CD8-positive, alpha-beta memory T cell (primary cell): ENCODE results near the gene STEAP1. TPM values are rescaled to one million over a fixed set of nuclear protein-coding genes. Genes with fewer than 3 reads are reported as not detected.

Experiments used
- CTCF ChIA-PET: fragments of 350-600 bp; sonication (Branson Sonifier 250); formaldehyde crosslinking; loops from one replicate; lab custom pipeline; 2021; ENCODE audit warnings: antibody characterized with exemption; lab: Charles Lee
- POLR2A ChIA-PET: fragments of 350-600 bp; sonication (Branson Sonifier 250); formaldehyde crosslinking; loops from one replicate; lab custom pipeline; 2021; ENCODE audit warnings: antibody characterized with exemption; lab: Charles Lee
- DNase-seq, 5 donors: peaks; one replicate each; pipeline versions ENCODE4 v3.0.0 to v3.0.0-alpha.2; 2020 to 2022; ENCODE audit warnings: mixed read lengths in 1 of 5
- H3K27ac ChIP-seq: one replicate; pipeline ENCODE4 v1.7.0; 2013; ENCODE audit warnings: low read depth, mild to moderate bottlenecking, low read length, moderate library complexity
- H3K27me3 ChIP-seq: 2 replicates; pipeline ENCODE4 v1.7.0; 2013; ENCODE audit warnings: low read length, mild to moderate bottlenecking; ENCODE audit not compliant: insufficient read depth, poor library complexity, severe bottlenecking
- H3K36me3 ChIP-seq: 2 replicates; pipeline ENCODE4 v1.7.0; 2013; ENCODE audit warnings: mild to moderate bottlenecking, low read length, moderate library complexity; ENCODE audit not compliant: insufficient read depth
- H3K4me1 ChIP-seq: 2 replicates; pipeline ENCODE4 v1.7.0; 2013; ENCODE audit warnings: mild to moderate bottlenecking, low read length, moderate library complexity; ENCODE audit not compliant: insufficient read depth
- H3K4me3 ChIP-seq: 2 replicates; pipeline ENCODE4 v1.7.0; 2013; ENCODE audit warnings: mild to moderate bottlenecking, low read length
- H3K9me3 ChIP-seq: 2 replicates; pipeline ENCODE4 v1.7.0; 2013; ENCODE audit warnings: mild to moderate bottlenecking, low read length
- H3K27ac Mint-ChIP-seq, 8 donors: one replicate each; pipeline ENCODE4 v1.8.0; 2020 to 2021; ENCODE audit warnings: mixed read lengths in 8 of 8, mild to moderate bottlenecking in 6 of 8, inconsistent platforms in 3 of 8, moderate library complexity in 3 of 8
- H3K27me3 Mint-ChIP-seq, 2 donors: one replicate each; pipeline ENCODE4 v1.8.0; 2020 to 2021; ENCODE audit warnings: mixed read lengths in 2 of 2, mild to moderate bottlenecking in 1 of 2, moderate library complexity in 1 of 2
- H3K36me3 Mint-ChIP-seq, 3 donors: one replicate each; pipeline ENCODE4 v1.8.0; 2020 to 2021; ENCODE audit warnings: mixed read lengths in 3 of 3, inconsistent platforms in 1 of 3, mild to moderate bottlenecking in 1 of 3
- H3K4me1 Mint-ChIP-seq, 3 donors: one replicate each; pipeline ENCODE4 v1.8.0; 2020 to 2021; ENCODE audit warnings: mixed read lengths in 3 of 3, inconsistent platforms in 1 of 3, mild to moderate bottlenecking in 1 of 3
- H3K4me3 Mint-ChIP-seq, 7 donors: one replicate each; pipeline ENCODE4 v1.8.0; 2020 to 2021; ENCODE audit warnings: mixed read lengths in 7 of 7, mild to moderate bottlenecking in 6 of 7, moderate library complexity in 4 of 7, inconsistent platforms in 2 of 7
- H3K9me3 Mint-ChIP-seq, 5 donors: one replicate each; pipeline ENCODE4 v1.8.0; 2020 to 2022; ENCODE audit warnings: mixed read lengths in 5 of 5, mild to moderate bottlenecking in 3 of 5, moderate library complexity in 2 of 5, inconsistent platforms in 1 of 5
- polyA plus RNA-seq: library from polyadenylated mRNA; unstranded; fragments of 300-500 nt; fragmentation: Illumina TruSeq; gene quantifications from one replicate; pipeline ENCODE4 v1.2.3, GENCODE V29; 2021
- total RNA-seq, 2 experiments: library from RNA; stranded (reverse); gene quantifications; one replicate each; pipeline ENCODE4 v1.2.3, GENCODE V29; 2021

Gene STEAP1
- total and polyA plus RNA-seq, 3 experiments from 2014 or later, result not detected

GRCh38 chr7:90190995-90191394 is 36.7 kb downstream of the STEAP1 start:
- H3K36me3 ChIP-seq, result no peaks in the 10 kb centered on the region
- no peak overlapping the region for H3K27ac Mint-ChIP-seq
- no peak overlapping the region for H3K4me3 Mint-ChIP-seq
- CTCF ChIA-PET, result no interaction called here
- peaks cover 6 to 24% (median 10%) of the 10 kb centered on the region in 5 donors for H3K9me3 Mint-ChIP-seq
- peaks cover 0 to 6% of the 10 kb centered on the region in 2 donors for H3K27me3 Mint-ChIP-seq
- H3K4me1 ChIP-seq, result no peaks in the 10 kb centered on the region
- POLR2A ChIA-PET, result no interaction called here
- H3K36me3 Mint-ChIP-seq, result peaks cover 0 to 11% (median 0%) of the 10 kb centered on the region in 3 donors
- no peaks in the 10 kb centered on the region for H3K4me1 Mint-ChIP-seq
- H3K9me3 ChIP-seq, result no peaks in the 10 kb centered on the region
- H3K4me3 ChIP-seq, result no peak overlapping the region
- no peak for DNase-seq
- no peaks in the 10 kb centered on the region for H3K27me3 ChIP-seq
- no peak overlapping the region for H3K27ac ChIP-seq

GRCh38 chr7:90191648-90192047 is 37.4 kb downstream of the STEAP1 start:
- Histone ChIP-seq H3K27ac (no peak overlapping the region), H3K4me1 (no peaks in the 10 kb centered on the region), H3K9me3 (no peaks in the 10 kb centered on the region), H3K4me3 (no peak overlapping the region), H3K36me3 (no peaks in the 10 kb centered on the region), H3K27me3 (no peaks in the 10 kb centered on the region)
- Mint-ChIP-seq H3K9me3 (peaks cover 6 to 24% (median 10%) of the 10 kb centered on the region in 5 donors), H3K4me1 (no peaks in the 10 kb centered on the region), H3K4me3 (no peak overlapping the region), H3K36me3 (peaks cover 0 to 11% (median 0%) of the 10 kb centered on the region in 3 donors), H3K27ac (no peak overlapping the region), H3K27me3 (peaks cover 0 to 8% of the 10 kb centered on the region in 2 donors)
- no peak for DNase-seq
- ChIA-PET CTCF (no interaction called here), POLR2A (no interaction called here)

GRCh38 chr7:90192876-90193750 is 38.8 kb downstream of the STEAP1 start:
- no peak overlapping the region for H3K27ac ChIP-seq
- ChIA-PET POLR2A (no interaction called here), CTCF (interaction anchor here (0.7 kb wide), 1 partner anchor 26 kb away, joined by 3 read pairs; no protein-coding TSS in a partner anchor)
- Mint-ChIP-seq H3K9me3 (peaks cover 6 to 24% (median 10%) of the 10 kb centered on the region in 5 donors), H3K4me1 (no peaks in the 10 kb centered on the region), H3K27ac (no peak overlapping the region), H3K36me3 (peaks cover 0 to 11% (median 0%) of the 10 kb centered on the region in 3 donors), H3K27me3 (peaks cover 0 to 8% of the 10 kb centered on the region in 2 donors), H3K4me3 (no peak overlapping the region)
- no peaks in the 10 kb centered on the region for H3K4me1 ChIP-seq
- no peaks in the 10 kb centered on the region for H3K36me3 ChIP-seq
- no peaks in the 10 kb centered on the region for H3K9me3 ChIP-seq
- no peak for DNase-seq
- H3K27me3 ChIP-seq, result no peaks in the 10 kb centered on the region
- H3K4me3 ChIP-seq, result no peak overlapping the region

GRCh38 chr7:90194911-90195809 is 40.9 kb downstream of the STEAP1 start:
- Mint-ChIP-seq H3K27ac (no peak overlapping the region), H3K9me3 (peaks cover 6 to 20% (median 8%) of the 10 kb centered on the region in 5 donors), H3K4me3 (no peak overlapping the region), H3K36me3 (peaks cover 0 to 8% (median 0%) of the 10 kb centered on the region in 3 donors), H3K27me3 (peaks cover 0 to 9% of the 10 kb centered on the region in 2 donors), H3K4me1 (no peaks in the 10 kb centered on the region)
- DNase-seq, result no peak
- ChIA-PET POLR2A (no interaction called here), CTCF (no interaction called here)
- H3K4me1 ChIP-seq, result no peaks in the 10 kb centered on the region
- H3K9me3 ChIP-seq, result no peaks in the 10 kb centered on the region
- H3K27ac ChIP-seq, result no peak overlapping the region
- H3K27me3 ChIP-seq, result no peaks in the 10 kb centered on the region
- H3K4me3 ChIP-seq, result no peak overlapping the region
- H3K36me3 ChIP-seq, result no peaks in the 10 kb centered on the region

- Histone ChIP-seq H3K4me3 (no peak overlapping the region), H3K9me3 (no peaks in the 10 kb centered on the region), H3K27ac (no peak overlapping the region), H3K27me3 (no peaks in the 10 kb centered on the region), H3K36me3 (no peaks in the 10 kb centered on the region), H3K4me1 (no peaks in the 10 kb centered on the region)
- POLR2A ChIA-PET, result no interaction called here
- Mint-ChIP-seq H3K4me3 (no peak overlapping the region), H3K36me3 (no peaks in the 10 kb centered on the region), H3K9me3 (peaks cover 0 to 2% (median 0%) of the 10 kb centered on the region in 5 donors), H3K27me3 (peaks cover 0 to 5% of the 10 kb centered on the region in 2 donors), H3K27ac (no peak overlapping the region), H3K4me1 (no peaks in the 10 kb centered on the region)
- CTCF ChIA-PET, result no interaction called here
- DNase-seq, result no peak
These were observed 47.4 kb downstream of the STEAP1 start for GRCh38 chr7:90201500-90202195.

GRCh38 chr7:90207956-90208355 is 53.7 kb downstream of the STEAP1 start:
- no peaks in the 10 kb centered on the region for H3K36me3 Mint-ChIP-seq
- H3K9me3 Mint-ChIP-seq, result peaks cover 0 to 3% (median 0%) of the 10 kb centered on the region in 5 donors
- Histone ChIP-seq H3K4me3 (no peak overlapping the region), H3K27me3 (peaks cover 14% of the 10 kb centered on the region), H3K4me1 (no peaks in the 10 kb centered on the region), H3K36me3 (no peaks in the 10 kb centered on the region), H3K9me3 (no peaks in the 10 kb centered on the region), H3K27ac (no peak overlapping the region)
- CTCF ChIA-PET, result interaction anchor here (1.1 kb wide), 1 partner anchor 12 kb away, joined by 3 read pairs; no protein-coding TSS in a partner anchor
- H3K4me3 Mint-ChIP-seq, result no peak overlapping the region
- peak overlapping the region in 1 of 8 donors; percentile 29 for H3K27ac Mint-ChIP-seq
- peaks cover 5 to 12% (median 7%) of the 10 kb centered on the region in 3 donors for H3K4me1 Mint-ChIP-seq
- peaks cover 8 to 15% of the 10 kb centered on the region in 2 donors for H3K27me3 Mint-ChIP-seq
- no peak for DNase-seq
- POLR2A ChIA-PET, result no interaction called here

GRCh38 chr7:90209776-90210175 is 55.5 kb downstream of the STEAP1 start:
- H3K27ac Mint-ChIP-seq, result no peak overlapping the region
- H3K27me3 Mint-ChIP-seq, result peaks cover 8 to 15% of the 10 kb centered on the region in 2 donors
- H3K36me3 Mint-ChIP-seq, result no peaks in the 10 kb centered on the region
- no peak overlapping the region for H3K27ac ChIP-seq
- H3K9me3 Mint-ChIP-seq, result peaks cover 0 to 3% (median 0%) of the 10 kb centered on the region in 5 donors
- POLR2A ChIA-PET, result no interaction called here
- peaks cover 5 to 12% (median 7%) of the 10 kb centered on the region in 3 donors for H3K4me1 Mint-ChIP-seq
- H3K4me3 ChIP-seq, result no peak overlapping the region
- no peak overlapping the region for H3K4me3 Mint-ChIP-seq
- peaks cover 14% of the 10 kb centered on the region for H3K27me3 ChIP-seq
- H3K9me3 ChIP-seq, result no peaks in the 10 kb centered on the region
- H3K36me3 ChIP-seq, result no peaks in the 10 kb centered on the region
- no peaks in the 10 kb centered on the region for H3K4me1 ChIP-seq
- CTCF ChIA-PET, result no interaction called here
- DNase-seq, result no peak
